Gastroesophageal sphincter (tissue), 4 donors: ENCODE results near the gene RLN1. TPM values are rescaled to one million over a fixed set of nuclear protein-coding genes. Genes with fewer than 3 reads are reported as not detected.

ENCODE experiments used
- ATAC-seq: fragments of 150-250 bp; one replicate; pipeline ENCODE4 v1.9.1; 2016; ENCODE audit warnings: mild to moderate bottlenecking, moderate library complexity
- H3K27ac ChIP-seq, 4 donors: fragments of 200-600 bp; sonication (generic) in 3 of 4; 1 replicate in 3 of 4; 2 replicates in 1 of 4; pipeline ENCODE4 v1.5.1; 2016 to 2019
- H3K27me3 ChIP-seq: fragments of 200-600 bp; sonication (generic); one replicate; pipeline ENCODE4 v1.5.1; 2019
- H3K36me3 ChIP-seq, 2 donors: fragments of 200-600 bp; sonication (generic); one replicate each; pipeline ENCODE4 v1.5.1; 2019; ENCODE audit warnings: control low read depth in 1 of 2
- H3K4me1 ChIP-seq, 3 donors: fragments of 200-600 bp; sonication (generic); 1 replicate in 2 of 3; 2 replicates in 1 of 3; pipeline ENCODE4 v1.5.1; 2016 to 2019; ENCODE audit warnings: control low read depth in 2 of 3
- H3K4me3 ChIP-seq, 2 donors: fragments of 200-600 bp; sonication (generic); one replicate each; pipeline ENCODE4 v1.5.1; 2019; ENCODE audit warnings: mild to moderate bottlenecking in 1 of 2, moderate library complexity in 1 of 2
- H3K9me3 ChIP-seq, 3 donors: fragments of 200-600 bp; sonication (generic); one replicate each; pipeline ENCODE4 v1.5.1; 2017 to 2019; ENCODE audit warnings: control low read depth in 2 of 3
- CTCF ChIP-seq, 4 experiments: fragments of 200-600 bp in 2 of 4; fragments of 450-650 bp in 2 of 4; sonication (generic) in 1 of 4; IDR thresholded peaks; one replicate each; pipeline ENCODE4 v1.5.1; 2017 to 2019; ENCODE audit warnings: antibody characterized with exemption in 4 of 4, mild to moderate bottlenecking in 2 of 4, moderate library complexity in 2 of 4
- EP300 ChIP-seq: sonication (generic); formaldehyde crosslinking; IDR thresholded peaks from one replicate; pipeline ENCODE4 v1.6.1; 2017; ENCODE audit warnings: antibody characterized with exemption, mild to moderate bottlenecking
- POLR2A ChIP-seq, 2 donors: fragments of 450-650 bp; IDR thresholded peaks; one replicate each; pipeline ENCODE4 v1.6.1; 2017; ENCODE audit warnings: antibody characterized with exemption in 2 of 2, mild to moderate bottlenecking in 2 of 2, moderate library complexity in 1 of 2
- POLR2AphosphoS5 ChIP-seq: sonication (generic); formaldehyde crosslinking; IDR thresholded peaks from one replicate; pipeline ENCODE4 v1.6.1; 2017; ENCODE audit warnings: antibody characterized with exemption
- WGBS, 2 donors: methylation state at CpG; one replicate each; pipeline ENCODE4 v1.1.5; 2018; ENCODE audit warnings: low coverage in 1 of 2; 5-methylcytosine and 5-hydroxymethylcytosine counted together
- total RNA-seq, 4 donors: library from RNA; depleted of rRNA; stranded (reverse); fragments of >200 nt; gene quantifications; one replicate each; pipeline ENCODE4 v1.1.0, GENCODE V29; 2016

RLN1 gene
- total RNA-seq, 4 donors from 2014 or later = not detected

- Histone ChIP-seq H3K9me3 (no peaks in the 10 kb centered on the region), H3K4me3 (no peak overlapping the region), H3K27me3 (no peaks in the 10 kb centered on the region), H3K36me3 (peaks cover 0 to 18% of the 10 kb centered on the region in 2 donors), H3K4me1 (peaks cover 0 to 12% (median 0%) of the 10 kb centered on the region in 3 donors), H3K27ac (no peak overlapping the region)
- no peak for TF ChIP-seq POLR2A (IDR thresholded peaks at IDR 0.05)
- ATAC-seq = no peak
These were observed 20.7 kb upstream of the RLN1 start for GRCh38 chr9:5360341-5360740.

- WGBS, 2 donors = 56 to 80% methylated on average over 1 of the region's 1 CpG
- TF ChIP-seq CTCF (IDR thresholded peaks at IDR 0.05) = no peak
- Histone ChIP-seq H3K4me3 (no peak overlapping the region), H3K27ac (no peak overlapping the region), H3K27me3 (no peaks in the 10 kb centered on the region), H3K4me1 (peaks cover 0 to 12% (median 0%) of the 10 kb centered on the region in 3 donors), H3K9me3 (no peaks in the 10 kb centered on the region), H3K36me3 (peaks cover 0 to 18% of the 10 kb centered on the region in 2 donors)
- no peak for ATAC-seq
These were observed 17.9 kb upstream of the RLN1 start for GRCh38 chr9:5357431-5358105.

- peaks cover 0 to 2% (median 0%) of the 10 kb centered on the region in 3 donors for H3K9me3 ChIP-seq
- no peak for ATAC-seq
- H3K4me1 ChIP-seq = peaks cover 0 to 12% (median 0%) of the 10 kb centered on the region in 3 donors
- peaks cover 0 to 14% of the 10 kb centered on the region in 2 donors for H3K36me3 ChIP-seq
- 69 to 85% methylated on average over 2 of the region's 2 CpGs for WGBS, 2 donors
- no peaks in the 10 kb centered on the region for H3K27me3 ChIP-seq
- no peak overlapping the region for H3K4me3 ChIP-seq
- H3K27ac ChIP-seq = no peak overlapping the region
- TF ChIP-seq POLR2A (IDR thresholded peaks at IDR 0.05) (no peak), CTCF (IDR thresholded peaks at IDR 0.05) (no peak), POLR2AphosphoS5 (no peak), EP300 (no peak)
These were observed 16.1 kb upstream of the RLN1 start for GRCh38 chr9:5355817-5356216.

- TF ChIP-seq EP300 (no peak), POLR2AphosphoS5 (no peak), CTCF (IDR thresholded peaks at IDR 0.05) (no peak), POLR2A (IDR thresholded peaks at IDR 0.05) (no peak)
- no peak overlapping the region for H3K4me3 ChIP-seq
- H3K9me3 ChIP-seq = peaks cover 0 to 8% (median 0%) of the 10 kb centered on the region in 3 donors
- ATAC-seq = no peak
- H3K4me1 ChIP-seq = peaks cover 0 to 12% (median 0%) of the 10 kb centered on the region in 3 donors
- WGBS, 2 donors = 100% methylated on average over 1 of the region's 1 CpG
- H3K27me3 ChIP-seq = no peaks in the 10 kb centered on the region
- H3K36me3 ChIP-seq = peaks cover 0 to 8% of the 10 kb centered on the region in 2 donors
- H3K27ac ChIP-seq = no peak overlapping the region
These were observed 15.6 kb upstream of the RLN1 start for GRCh38 chr9:5355226-5355625.

GRCh38 chr9:5354184-5354583 is 14.5 kb upstream of the RLN1 start:
- Histone ChIP-seq H3K4me3 (no peak overlapping the region), H3K27me3 (no peaks in the 10 kb centered on the region), H3K36me3 (peaks cover 0 to 6% of the 10 kb centered on the region in 2 donors), H3K27ac (no peak overlapping the region), H3K9me3 (peaks cover 0 to 16% (median 0%) of the 10 kb centered on the region in 3 donors), H3K4me1 (peaks cover 0 to 12% (median 0%) of the 10 kb centered on the region in 3 donors)
- WGBS, 2 donors = 84% methylated on average over 2 of the region's 2 CpGs; no CpG with 5 or more reads in 1 of the 2 donors
- no peak for ATAC-seq
- no peak for TF ChIP-seq EP300
- no peak for TF ChIP-seq POLR2A (IDR thresholded peaks at IDR 0.05)
- TF ChIP-seq POLR2AphosphoS5 = no peak
- TF ChIP-seq CTCF (IDR thresholded peaks at IDR 0.05) = no peak
